ENCODE data around the gene PMF1. TPM values are rescaled to one million over a fixed set of nuclear protein-coding genes. Genes with fewer than 3 reads are reported as not detected.

Gene PMF1, protein sequence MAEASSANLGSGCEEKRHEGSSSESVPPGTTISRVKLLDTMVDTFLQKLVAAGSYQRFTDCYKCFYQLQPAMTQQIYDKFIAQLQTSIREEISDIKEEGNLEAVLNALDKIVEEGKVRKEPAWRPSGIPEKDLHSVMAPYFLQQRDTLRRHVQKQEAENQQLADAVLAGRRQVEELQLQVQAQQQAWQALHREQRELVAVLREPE
- 55.8 TPM for total RNA-seq
- long read RNA-seq, transcript PMF1-202 (5 exons, 1,068 nt) = major isoform, 25 of 34 reads
- long read RNA-seq, partial matches to known transcripts = 2 of 34 reads
- long read RNA-seq, other reads (novel, unspliced or antisense) = 2 of 34 reads

GRCh38 chr1:156212833-156213643, at the start of gene PMF1:
Gene PMF1, plus strand, starts transcription at chr1:156213007. Its CDS starts 9 bp downstream, at chr1:156213016.
- Histone ChIP-seq H3K4me1 (peaks cover 39% of the 10 kb centered on the region), H3K27ac (replicated peaks) (peak within 1 kb of the TSS; percentile 97), H3K27me3 (ENCODE audit: low read depth) (no peaks in the 10 kb centered on the region), H3K4me3 (peak within 1 kb of the TSS; percentile 86), H3K36me3 (peaks cover 35% of the 10 kb centered on the region), H3K9me3 (replicated peaks) (no peaks in the 10 kb centered on the region)
- DNase-seq = peak; percentile 97
- TF ChIP-seq CTCF (IDR thresholded peaks at IDR 0.05; ENCODE audit: borderline replicate concordance) = no peak
- intact Hi-C loops (cut with micrococcal nuclease) = no loop called here

GRCh38 chr1:156163712-156164111, 49.1 kb upstream of the PMF1 start:
- no peak for TF ChIP-seq CTCF (IDR thresholded peaks at IDR 0.05; ENCODE audit: borderline replicate concordance)
- no peaks in the 10 kb centered on the region for H3K27me3 ChIP-seq (ENCODE audit: low read depth)
- H3K9me3 ChIP-seq (replicated peaks) = no peaks in the 10 kb centered on the region
- H3K36me3 ChIP-seq = no peaks in the 10 kb centered on the region
- no peak overlapping the region for H3K27ac ChIP-seq (replicated peaks)
- H3K4me3 ChIP-seq = no peak overlapping the region
- H3K4me1 ChIP-seq = peaks cover 34% of the 10 kb centered on the region
- intact Hi-C loops (cut with micrococcal nuclease) = no loop called here
- DNase-seq = no peak

DNA sequence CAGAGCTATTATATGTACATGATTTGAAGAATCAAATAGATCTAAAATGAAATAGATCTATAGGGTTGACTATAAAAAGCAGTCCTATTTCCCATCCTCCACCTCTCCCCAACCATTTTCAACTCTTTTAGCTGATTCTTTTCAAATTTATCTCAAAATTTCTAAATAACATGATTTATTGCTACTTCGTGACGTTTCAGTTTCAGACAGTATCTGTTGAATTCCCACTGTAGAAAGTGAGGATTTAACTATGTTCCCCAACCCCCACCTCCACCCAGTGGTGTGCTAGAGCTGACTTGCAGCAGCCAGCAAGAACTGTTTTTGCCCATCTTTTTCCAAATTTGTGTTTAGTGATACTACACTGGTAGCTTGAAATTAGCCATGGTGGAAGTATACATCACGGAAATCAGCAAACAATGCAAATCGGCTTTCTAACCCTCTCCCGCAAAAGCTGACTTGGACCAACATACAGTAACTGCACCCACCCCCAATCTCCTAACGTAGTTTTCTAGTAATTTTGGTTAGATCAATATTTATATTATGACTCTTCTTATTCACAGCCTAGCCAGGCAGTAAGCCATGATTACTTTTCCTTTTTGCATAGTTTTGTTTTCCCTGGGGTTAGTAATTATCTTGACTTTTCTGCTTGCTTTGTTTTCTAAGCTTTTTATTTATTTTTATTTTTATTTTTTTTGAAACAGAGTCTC, 48.5 kb upstream of the PMF1 start:
- no peak overlapping the region for H3K27ac ChIP-seq (replicated peaks)
- intact Hi-C loops (cut with micrococcal nuclease) = no loop called here

GRCh38 chr1:156165083-156165482, 47.7 kb upstream of the PMF1 start:
- H3K4me1 ChIP-seq = peaks cover 31% of the 10 kb centered on the region
- H3K36me3 ChIP-seq = no peaks in the 10 kb centered on the region
- no peak for DNase-seq
- no peak for TF ChIP-seq CTCF (IDR thresholded peaks at IDR 0.05; ENCODE audit: borderline replicate concordance)
- H3K27me3 ChIP-seq (ENCODE audit: low read depth) = no peaks in the 10 kb centered on the region
- intact Hi-C loops (cut with micrococcal nuclease) = no loop called here
- no peak overlapping the region for H3K27ac ChIP-seq (replicated peaks)
- H3K4me3 ChIP-seq = no peak overlapping the region
- H3K9me3 ChIP-seq (replicated peaks) = no peaks in the 10 kb centered on the region

More for the DNA sequence above, 48.5 kb upstream of the PMF1 start:
- TF ChIP-seq CTCF (IDR thresholded peaks at IDR 0.05; ENCODE audit: borderline replicate concordance) = no peak
- Histone ChIP-seq H3K36me3 (no peaks in the 10 kb centered on the region), H3K4me1 (peaks cover 34% of the 10 kb centered on the region), H3K9me3 (replicated peaks) (no peaks in the 10 kb centered on the region), H3K27me3 (ENCODE audit: low read depth) (no peaks in the 10 kb centered on the region), H3K4me3 (no peak overlapping the region)
- no peak for DNase-seq

GRCh38 chr1:156167536-156167935, 45.3 kb upstream of the PMF1 start:
- H3K4me1 ChIP-seq = peaks cover 8% of the 10 kb centered on the region
- H3K9me3 ChIP-seq (replicated peaks) = no peaks in the 10 kb centered on the region
- TF ChIP-seq CTCF (IDR thresholded peaks at IDR 0.05; ENCODE audit: borderline replicate concordance) = no peak
- H3K27ac ChIP-seq (replicated peaks) = no peak overlapping the region
- intact Hi-C loops (cut with micrococcal nuclease) = no loop called here
- DNase-seq = no peak
- no peaks in the 10 kb centered on the region for H3K27me3 ChIP-seq (ENCODE audit: low read depth)
- no peaks in the 10 kb centered on the region for H3K36me3 ChIP-seq
- H3K4me3 ChIP-seq = no peak overlapping the region
